HG03097 (cell line): ENCODE measurements around the gene NKAIN2.

ENCODE experiments used
- ATAC-seq: cut with Tn5 transposase; IDR thresholded peaks from one replicate; pipeline ENCODE4 v1.9.1; 2021; ENCODE audit not compliant: unreplicated experiment, low FRiP score

Gene NKAIN2

DNA sequence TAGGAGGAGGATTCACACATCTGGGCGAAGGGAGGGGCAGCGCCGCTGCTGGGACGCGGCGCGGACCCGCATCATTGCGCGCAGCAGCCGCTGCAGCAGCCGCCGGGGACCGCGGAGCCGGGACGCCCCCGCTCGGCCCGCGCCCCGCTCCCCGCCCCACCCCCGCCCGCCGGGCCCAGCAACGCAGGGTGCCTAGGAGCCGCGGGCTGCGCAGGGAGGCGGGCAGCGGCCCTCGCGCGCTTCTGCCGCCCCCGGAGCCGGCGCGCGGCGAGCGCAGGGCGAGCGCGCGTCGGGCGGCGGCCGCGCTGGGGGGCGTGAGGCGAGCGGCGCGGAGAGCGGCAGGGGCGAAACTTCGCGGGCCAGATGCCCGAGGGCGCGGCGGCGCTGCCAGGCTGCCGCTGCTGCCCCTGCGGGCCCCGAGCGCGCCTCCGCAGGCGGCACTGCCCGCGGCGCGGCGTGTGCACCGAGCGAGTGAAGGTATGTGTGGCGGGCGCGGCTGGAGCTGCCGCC, at the start of gene NKAIN2:
Gene NKAIN2 (plus strand): TSS at position 362 of the 510 bp plus-strand sequence.
- peak; percentile 34 for ATAC-seq

DNA sequence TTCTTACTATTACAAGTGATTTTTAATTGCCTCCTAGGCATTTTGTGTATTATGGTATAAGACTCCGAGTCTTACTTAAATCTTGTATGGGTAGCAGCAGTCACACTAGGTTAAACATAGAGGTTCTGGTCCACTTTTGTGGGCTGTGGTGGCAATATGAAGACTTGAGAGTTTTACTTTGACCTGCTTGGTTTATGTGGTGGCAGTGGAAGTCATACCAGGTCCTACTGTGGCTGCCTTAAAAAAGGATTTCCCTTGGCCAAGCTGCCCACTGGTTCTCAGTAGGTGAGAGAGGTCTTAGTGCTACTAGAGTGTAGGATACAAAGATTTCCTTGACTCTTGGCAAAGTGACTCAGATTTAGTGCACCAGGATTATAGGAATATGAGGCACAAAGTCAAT, 44.2 kb upstream of the NKAIN2 start:
- ATAC-seq, result no peak

DNA sequence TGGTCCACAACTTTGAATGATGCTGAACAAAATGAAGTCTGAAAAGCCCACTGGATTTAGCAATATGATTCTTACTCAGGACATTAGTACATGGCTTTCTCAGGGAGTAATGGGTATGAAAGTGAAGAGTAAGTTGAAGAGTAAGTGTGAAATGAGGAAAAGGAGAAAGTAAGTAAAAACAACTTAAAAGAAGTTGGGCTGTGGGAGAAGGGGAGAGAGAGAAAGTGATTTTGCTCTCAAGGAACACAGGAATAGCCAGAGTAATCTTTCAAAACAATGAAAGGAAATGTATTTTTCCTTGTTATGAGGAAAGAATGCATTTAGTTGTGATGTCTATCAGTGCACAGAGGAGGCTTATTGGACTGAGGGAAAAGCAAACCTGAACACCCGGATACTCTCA, 39.8 kb upstream of the NKAIN2 start:
- no peak for ATAC-seq

DNA sequence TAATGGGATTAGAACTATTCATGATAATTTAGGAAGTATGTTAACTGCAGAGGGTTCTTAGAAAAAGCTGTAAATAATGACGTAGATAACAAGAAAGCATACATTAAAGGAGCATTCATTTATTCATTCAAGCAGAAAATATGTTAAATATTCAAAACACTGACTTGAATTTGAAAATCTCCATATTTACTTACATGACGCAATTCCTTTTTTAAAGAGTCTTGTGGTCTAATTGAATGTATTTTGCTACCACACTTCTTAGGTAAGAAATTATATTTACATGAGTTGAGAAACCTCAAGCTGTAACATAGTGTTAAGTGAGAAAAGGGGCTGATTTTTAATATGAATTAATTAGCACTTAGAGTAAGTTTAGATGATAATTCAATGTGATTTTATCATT, 38.9 kb upstream of the NKAIN2 start:
- no peak for ATAC-seq

DNA sequence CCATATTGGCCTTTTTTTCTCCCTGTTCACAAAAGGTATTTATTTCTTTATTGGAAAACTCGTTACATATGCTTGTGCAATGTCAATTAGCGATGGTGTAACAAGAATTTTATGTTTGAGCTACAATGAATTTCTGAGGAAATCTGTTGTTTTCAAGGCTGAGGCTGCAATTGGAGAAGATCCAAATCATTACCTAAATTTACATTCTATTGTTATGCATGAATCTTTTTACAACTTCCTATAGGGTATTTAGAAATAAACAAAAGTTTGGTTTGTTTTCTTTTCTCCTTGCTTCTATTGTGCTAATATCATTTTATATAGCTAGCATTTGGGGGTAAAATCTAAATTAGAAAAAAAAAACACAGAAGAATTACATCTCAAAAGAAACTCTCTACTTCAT, 34.7 kb upstream of the NKAIN2 start:
- no peak for ATAC-seq

DNA sequence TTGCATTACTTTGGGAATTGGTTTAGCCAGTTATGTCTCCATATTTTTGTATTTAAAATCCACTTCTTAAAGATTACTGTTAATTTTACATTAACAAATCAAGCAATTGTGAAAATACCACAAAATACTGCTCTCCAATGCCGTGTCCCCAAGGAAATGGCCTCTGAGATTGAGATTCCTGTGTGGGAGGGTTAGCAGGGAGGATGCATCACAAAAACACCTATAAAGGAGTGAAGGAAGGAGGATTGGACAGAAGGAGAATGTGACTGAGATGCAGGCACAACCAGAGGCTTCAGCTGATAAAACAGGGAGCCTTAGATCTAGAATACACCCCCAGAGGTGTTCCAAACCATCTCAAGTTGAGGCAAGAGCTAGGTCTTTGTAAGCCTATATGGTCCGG, 34.2 kb upstream of the NKAIN2 start:
- ATAC-seq, result no peak

DNA sequence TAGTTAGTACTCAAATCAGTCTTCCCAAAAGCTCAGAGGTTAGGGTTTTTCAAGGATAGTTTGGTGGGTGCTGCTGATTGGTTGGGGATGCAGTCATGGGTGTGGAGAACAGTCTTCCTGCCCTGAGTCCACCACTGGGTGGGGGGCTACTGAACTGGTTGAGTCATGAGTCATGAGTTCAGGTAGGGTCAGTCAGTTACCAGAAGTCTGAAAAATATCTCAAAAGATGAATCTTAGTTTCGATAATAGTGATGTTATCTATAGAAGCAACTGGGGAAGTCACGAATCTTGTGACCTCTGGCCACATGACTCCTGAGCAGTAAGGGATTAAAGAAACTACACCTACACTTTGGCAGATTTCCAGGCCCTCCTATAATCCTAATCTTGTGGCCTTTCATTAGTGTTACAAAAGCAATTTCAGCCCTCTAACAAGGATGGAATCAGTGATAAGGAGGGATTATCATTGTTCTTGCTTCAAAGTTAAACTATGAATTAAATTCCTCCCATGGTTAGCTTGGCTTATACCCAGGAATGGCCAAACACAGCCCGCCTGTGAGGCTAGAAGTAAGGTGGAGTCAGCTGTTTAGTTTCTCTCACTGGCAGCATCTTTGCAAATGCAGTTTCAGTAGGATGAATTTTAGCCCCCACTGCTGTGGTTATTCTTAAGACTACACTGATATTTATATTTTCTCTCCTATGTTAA, 33.3 kb upstream of the NKAIN2 start:
- no peak for ATAC-seq

DNA sequence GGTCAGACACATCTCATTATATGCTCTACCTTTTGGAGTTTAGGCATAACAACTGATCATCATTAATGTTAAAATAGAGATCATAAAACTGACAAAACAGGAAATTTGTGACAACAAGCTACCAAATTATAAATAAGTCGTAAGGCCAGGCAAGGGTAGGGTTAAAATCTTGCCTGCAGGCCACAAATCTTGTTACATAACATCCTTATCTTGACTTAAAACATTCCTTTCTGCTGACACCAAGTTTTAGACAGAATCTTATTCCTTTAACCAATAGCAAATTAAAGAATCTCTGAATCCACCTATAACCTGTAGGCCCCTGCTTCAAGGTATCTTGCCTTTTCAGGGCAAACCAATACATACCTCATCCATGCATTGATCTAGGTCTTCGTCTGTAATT, 32.5 kb upstream of the NKAIN2 start:
- ATAC-seq, result no peak

DNA sequence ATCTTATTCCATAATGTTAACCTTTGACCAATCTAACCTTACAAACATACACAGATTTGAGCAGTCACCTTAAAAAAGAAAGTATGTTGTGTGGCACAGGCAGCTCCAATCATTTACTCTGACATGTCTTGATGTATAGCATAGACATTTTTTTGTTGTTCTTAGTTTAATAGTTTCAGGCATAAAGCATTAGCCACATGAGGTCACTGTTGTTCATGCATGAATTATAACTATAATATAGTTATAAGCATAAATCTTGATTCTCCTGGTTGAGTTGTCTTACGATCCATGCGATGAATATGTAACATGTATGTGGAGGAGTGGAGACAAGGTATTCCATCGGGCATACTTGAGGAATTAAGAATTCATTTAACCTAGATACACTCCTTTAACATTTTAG, 26.1 kb upstream of the NKAIN2 start:
- no peak for ATAC-seq

DNA sequence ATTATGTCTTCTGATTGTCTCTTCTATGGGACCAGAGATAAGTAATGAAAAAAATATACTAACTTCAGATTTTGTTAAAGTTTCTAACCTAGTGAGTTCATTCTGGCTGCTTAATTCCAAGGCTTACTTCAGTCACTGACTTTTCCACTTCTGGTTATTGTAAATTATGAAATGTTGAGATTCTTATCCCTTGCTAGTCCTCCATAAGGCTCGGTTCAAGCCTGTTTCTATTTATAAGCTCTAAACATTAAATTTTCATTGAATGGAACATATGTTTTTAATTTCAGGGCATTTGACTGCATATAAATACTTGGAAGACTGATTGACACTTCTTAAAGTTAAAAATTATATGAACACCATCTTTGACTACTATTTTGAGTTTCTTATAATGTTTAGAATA, 23.6 kb upstream of the NKAIN2 start:
- no peak for ATAC-seq

DNA sequence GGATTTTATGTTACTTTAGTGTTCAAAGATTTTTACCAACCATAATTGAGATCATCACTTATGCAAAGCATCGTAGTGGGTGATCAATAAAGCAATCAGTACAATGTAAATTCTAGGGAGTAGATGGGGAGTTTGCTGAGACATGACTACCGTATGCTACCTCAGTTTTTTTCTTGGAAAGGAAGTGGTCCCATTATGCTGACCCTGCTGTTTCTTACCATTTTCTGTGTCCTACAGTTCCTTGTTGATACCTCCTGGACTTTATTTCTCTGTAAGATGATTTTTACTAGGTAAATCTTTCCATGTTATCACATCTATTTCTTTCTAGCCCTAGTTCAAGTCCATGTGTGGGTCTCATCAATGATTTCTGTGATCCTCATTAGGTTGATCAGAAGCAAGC, 19.3 kb upstream of the NKAIN2 start:
- ATAC-seq, result no peak

DNA sequence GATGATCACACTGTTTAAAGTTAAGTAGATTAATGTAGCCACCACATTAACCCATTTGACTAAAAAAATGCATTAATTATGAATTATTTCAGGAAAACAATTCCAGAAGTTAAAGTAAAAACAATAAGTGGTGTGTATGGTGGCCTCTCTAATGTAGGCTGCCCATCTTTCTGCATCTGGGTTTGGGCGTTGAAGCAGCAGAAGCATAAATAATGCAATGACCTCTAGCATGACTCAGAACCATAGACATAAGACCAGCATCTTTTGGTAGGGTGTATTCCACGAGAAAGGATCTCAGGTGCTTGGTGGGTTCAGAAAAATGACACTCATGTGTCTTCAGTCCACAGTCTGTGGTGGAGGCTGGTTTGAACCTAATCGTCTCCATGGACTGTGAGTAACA, 18.6 kb upstream of the NKAIN2 start:
- no peak for ATAC-seq

DNA sequence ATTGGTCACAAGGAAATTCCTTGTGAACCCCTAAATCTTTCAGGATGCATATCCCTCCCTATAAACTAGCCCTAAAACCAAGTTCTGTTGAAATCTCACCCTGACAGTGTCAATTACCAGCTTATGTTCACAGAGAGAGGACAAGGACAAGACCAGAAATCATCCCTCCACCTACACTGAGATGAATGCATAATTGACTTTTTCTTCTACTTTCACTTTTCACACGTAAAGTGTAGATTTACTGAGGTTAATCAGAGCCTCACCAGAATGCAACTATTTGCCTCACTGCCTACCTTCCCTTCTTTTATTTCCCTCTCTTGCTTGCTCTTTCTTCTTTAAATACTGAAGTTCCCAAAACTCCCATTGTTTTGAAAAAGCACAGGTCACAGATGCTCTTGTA, 15.3 kb upstream of the NKAIN2 start:
- ATAC-seq, result no peak

DNA sequence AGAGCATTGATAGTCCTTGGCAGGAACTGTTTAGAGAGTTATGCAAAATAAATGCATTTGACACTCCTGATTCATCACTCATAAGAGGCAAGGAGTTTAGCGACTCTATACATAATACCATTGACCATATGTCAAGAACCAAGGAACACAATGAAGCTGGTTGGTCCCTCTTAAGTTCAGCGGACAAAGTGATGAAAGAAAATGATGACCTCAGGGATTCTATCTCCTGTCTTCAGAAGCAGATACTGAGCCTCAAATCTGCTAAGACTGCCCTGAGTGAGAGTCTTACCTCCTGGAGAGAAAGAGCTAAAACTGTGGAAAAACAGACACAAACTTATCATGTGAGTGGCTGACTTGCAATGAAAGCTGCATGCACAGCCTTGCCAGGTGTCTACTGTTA, 9.5 kb upstream of the NKAIN2 start:
- ATAC-seq, result no peak

DNA sequence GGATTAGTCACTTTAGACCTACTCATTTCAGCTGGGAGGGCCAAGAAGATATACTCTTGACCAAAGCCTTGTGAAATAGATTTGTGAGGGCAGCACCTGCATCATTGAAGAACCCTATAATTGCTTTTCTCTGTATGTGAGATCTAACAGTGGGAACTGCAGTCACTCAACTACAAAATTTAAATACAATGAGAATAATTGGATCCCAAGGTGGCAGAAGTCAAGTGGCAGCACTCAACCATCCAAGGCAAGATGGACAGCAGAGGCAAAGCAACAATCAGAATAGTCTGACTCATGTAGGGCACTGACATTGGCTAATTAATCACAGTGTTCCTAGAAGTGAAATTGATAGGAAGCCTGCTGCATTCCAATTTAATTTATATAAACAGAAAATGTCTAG, 8.9 kb upstream of the NKAIN2 start:
- ATAC-seq, result no peak

DNA sequence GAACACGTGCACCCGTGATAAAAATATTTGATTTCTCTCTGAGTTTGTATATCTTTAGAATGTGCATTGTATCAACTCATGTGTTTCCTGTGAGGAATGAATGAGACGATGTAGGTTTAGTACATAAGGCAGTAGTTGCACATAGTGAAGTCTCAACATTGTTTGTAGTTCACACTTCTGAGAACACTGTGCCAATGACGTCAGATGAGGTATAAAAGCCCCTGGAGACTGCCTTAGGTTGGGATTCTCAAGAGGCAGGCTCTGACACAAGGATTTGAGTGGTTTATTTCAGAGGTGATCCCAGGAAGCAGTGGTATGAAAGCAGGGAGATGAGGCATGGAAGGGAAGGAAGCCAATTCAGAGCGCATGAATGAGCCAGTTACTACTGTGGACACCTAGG, 2.6 kb upstream of the NKAIN2 start:
- no peak for ATAC-seq

DNA sequence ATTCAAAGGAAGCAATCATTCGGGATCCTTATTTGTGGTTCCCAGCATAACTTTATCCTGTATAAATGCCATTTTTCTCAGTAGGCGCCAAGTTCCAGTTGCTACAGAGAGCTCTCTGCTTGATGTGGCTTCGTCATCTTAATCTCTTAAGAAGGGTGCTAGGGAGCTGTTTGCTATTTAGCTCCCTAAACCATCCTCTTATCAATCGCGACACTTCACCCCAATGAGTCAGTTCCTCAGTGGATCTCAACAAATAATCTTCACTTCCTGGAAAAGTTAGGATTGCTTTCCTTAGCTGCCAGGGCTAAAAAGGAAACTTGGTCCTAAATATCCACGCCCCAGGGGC, 1.3 kb upstream of the NKAIN2 start:
- no peak for ATAC-seq

DNA sequence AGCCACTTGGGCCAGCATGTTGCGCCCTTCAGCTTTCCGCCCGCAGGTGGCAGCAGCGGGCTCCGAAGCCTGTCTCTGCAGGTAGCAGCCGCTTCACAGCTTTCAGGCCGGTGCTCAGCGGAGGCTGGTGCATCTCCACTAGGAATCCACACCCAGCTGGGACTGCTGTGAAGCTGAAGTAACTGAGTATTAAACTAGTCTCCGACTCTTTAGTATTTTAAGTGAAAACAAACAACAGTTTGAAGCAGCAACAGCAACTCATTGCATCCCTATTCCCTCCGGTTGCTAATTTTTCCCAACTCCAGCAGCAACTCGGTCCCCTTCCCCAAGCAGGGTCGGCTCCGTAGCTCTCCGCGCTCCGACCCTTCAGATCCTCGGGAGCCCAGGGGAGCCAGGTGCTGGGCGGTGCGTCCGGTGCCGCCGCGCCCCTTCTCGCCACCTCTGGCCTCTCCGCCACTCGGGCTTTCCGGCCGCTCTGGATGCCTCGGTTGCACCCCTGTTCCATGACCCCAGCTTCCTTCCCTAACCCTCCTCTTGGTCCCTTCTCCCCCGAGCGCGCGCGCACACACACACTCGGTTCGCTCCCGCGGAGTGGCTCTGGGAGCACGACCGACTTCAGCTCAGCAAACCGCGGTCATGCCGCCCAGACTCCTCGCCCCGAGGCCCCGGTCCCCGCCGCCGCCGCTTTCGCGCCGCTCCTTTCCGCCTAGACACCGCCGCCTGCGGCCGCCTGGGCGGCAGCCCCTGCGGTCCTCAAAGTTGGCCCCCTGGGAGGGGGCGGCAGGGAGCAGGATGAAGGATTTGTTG, 765 bp upstream of the NKAIN2 start:
- peak; percentile 96 for ATAC-seq

DNA sequence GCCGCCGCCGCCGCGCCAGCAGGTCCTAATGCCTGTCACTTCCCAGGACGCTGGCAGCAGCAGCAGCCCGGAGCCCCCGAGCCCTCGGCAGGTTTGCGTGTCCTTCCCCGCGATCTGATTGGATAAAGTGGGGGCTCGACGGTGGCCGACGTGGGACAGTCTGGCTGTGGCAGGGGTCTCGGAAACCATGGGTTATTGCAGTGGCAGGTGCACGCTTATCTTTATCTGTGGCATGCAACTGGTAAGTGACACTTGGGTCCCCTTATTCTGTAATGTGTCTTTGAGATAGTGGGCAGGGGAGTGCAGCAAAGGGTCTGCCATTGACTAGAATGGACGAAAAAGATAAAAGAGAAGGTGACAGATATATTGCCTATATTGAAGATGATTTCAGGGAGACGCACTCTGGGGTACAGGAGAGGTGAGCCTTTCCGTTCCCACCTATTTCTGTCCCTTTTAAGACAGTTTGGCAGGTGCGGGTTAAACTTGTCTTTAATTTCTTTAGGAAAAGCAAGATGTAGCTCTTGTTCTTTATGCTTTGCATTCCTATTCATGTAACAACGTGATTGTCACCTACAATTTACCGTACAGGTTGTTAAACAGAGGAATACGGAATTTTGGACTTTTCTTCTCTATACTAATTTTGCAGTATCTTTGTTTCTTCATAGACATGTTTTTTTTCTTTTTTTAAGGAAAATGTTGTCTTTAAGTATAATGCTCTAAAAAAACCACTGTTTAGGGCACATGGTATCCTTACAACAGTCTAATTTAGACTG, 535 bp downstream of the NKAIN2 start:
- no peak for ATAC-seq

DNA sequence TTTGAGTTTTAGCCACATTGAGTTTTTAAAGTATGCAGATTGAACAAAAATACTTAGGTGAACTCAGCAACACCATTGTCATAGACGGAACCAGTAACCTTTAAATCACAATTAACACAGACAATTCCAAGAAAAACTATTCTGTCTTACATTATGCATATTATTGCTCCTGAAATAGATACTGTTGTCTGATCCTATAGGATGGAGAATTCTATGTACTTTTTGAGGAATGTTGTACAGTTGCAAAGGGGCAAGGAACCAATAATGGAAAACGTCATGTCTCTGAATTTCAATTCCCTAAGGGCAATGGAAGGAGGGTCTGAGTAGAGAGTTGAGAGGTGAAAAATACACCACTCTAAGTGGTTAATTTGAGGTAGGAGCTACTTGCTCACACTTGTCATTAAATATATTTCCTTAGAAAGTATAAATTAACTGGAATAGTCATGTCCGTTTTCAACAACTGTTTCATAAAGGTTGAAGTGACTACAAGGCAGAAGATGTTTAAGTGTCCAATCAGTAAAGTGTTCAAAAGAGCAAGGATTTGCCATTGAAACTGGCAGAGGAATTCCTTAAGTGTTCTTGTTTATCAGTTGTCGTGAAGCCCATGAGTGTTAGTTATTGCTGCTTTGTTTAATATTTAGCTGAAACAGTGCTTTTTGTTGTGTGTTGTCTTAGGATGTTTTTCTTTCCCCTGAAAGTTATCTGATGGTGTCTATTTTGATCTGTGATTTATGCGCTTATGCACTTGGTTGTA, 1.3 kb downstream of the NKAIN2 start:
- no peak for ATAC-seq

DNA sequence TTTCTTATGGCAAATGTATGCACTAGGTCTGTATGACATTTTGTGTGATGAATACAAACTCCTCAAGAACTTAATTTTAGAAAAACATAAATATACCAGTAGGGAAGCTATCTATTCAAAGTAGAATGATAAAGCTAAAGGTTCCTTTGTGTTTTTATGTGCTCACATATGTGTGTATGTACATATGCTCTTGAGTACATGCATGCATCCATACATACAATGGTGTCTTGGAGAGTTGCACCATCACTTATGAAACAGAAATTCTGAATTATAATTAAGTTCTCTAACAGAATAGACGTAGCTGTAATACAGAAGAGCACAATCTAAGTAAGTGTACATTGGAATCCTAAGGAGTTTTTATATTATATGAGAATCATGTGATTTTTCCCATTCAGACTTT, 2.3 kb downstream of the NKAIN2 start:
- ATAC-seq, result no peak
